Chondrocyte (in vitro differentiated cells): ENCODE results near the gene TTC22. TPM values are rescaled to one million over a fixed set of nuclear protein-coding genes. Genes with fewer than 3 reads are reported as not detected.
A peak's percentile ranks its signal among the peaks of the same experiment; 100 is the strongest.

ENCODE experiments used
- DNase-seq: peaks from one replicate; pipeline ENCODE4 v3.0.0; 2021; ENCODE audit warnings: mixed read lengths, low spot score
- H3K27ac Mint-ChIP-seq: one replicate; pipeline ENCODE4 v1.8.0; 2021; ENCODE audit warnings: mild to moderate bottlenecking, moderate library complexity, mixed read lengths; ENCODE audit not compliant: unreplicated experiment
- H3K27me3 Mint-ChIP-seq: 2 replicates; pipeline ENCODE4 v1.8.0; 2021; ENCODE audit warnings: low read depth, mixed read lengths
- H3K36me3 Mint-ChIP-seq: 2 replicates; pipeline ENCODE4 v1.8.0; 2021; ENCODE audit warnings: low read depth, mixed read lengths
- H3K4me1 Mint-ChIP-seq: 2 replicates; pipeline ENCODE4 v1.8.0; 2021; ENCODE audit warnings: low read depth, mild to moderate bottlenecking, mixed read lengths
- H3K4me3 Mint-ChIP-seq: one replicate; pipeline ENCODE4 v1.8.0; 2021; ENCODE audit warnings: mild to moderate bottlenecking, moderate library complexity, mixed read lengths; ENCODE audit not compliant: unreplicated experiment
- H3K9me3 Mint-ChIP-seq: 2 replicates; pipeline ENCODE4 v1.8.0; 2021; ENCODE audit warnings: low read depth, mixed read lengths
- total RNA-seq: library from RNA; stranded (reverse); gene quantifications from 3 replicates; pipeline ENCODE4 v1.2.1, GENCODE V29; 2021
- TF ChIP-seq, protein P1 (sequence below): fragments of 200-600 bp; sonication (generic); IDR thresholded peaks from 2 replicates; pipeline ENCODE4 v1.5.0; 2021; ENCODE audit warnings: antibody characterized with exemption, mild to moderate bottlenecking, moderate library complexity

The TTC22 gene
- total RNA-seq, 1 donor from 2014 or later, result not detected

DNA sequence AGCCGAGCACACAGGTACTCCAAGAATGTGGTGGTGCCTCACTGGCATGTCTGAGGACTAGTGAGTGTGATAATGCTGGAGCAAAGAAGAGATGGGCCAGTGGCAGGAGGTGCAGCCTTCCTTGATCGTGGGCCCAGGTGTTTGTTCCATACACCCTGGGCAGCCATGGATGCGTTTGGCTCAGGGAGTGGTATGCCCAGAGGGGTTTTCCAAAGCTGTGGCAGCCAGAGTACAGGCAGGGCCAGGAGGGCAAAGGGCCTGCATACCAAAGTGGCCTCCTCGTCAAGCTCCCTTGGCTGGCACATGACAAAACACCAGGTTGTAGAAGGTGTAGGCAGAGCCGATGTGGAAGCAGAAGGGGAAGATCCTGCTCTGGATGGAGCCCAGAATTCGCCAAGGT is 55.8 kb downstream of the TTC22 start:
- no peak overlapping the region for H3K27ac Mint-ChIP-seq
- no peaks in the 10 kb centered on the region for H3K4me1 Mint-ChIP-seq
- DNase-seq, result no peak
- no peaks in the 10 kb centered on the region for H3K9me3 Mint-ChIP-seq
- no peak overlapping the region for H3K4me3 Mint-ChIP-seq
- TF ChIP-seq, protein P1, sequence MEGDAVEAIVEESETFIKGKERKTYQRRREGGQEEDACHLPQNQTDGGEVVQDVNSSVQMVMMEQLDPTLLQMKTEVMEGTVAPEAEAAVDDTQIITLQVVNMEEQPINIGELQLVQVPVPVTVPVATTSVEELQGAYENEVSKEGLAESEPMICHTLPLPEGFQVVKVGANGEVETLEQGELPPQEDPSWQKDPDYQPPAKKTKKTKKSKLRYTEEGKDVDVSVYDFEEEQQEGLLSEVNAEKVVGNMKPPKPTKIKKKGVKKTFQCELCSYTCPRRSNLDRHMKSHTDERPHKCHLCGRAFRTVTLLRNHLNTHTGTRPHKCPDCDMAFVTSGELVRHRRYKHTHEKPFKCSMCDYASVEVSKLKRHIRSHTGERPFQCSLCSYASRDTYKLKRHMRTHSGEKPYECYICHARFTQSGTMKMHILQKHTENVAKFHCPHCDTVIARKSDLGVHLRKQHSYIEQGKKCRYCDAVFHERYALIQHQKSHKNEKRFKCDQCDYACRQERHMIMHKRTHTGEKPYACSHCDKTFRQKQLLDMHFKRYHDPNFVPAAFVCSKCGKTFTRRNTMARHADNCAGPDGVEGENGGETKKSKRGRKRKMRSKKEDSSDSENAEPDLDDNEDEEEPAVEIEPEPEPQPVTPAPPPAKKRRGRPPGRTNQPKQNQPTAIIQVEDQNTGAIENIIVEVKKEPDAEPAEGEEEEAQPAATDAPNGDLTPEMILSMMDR, result no peak
- H3K27me3 Mint-ChIP-seq, result no peaks in the 10 kb centered on the region
- peaks cover 11% of the 10 kb centered on the region for H3K36me3 Mint-ChIP-seq

DNA sequence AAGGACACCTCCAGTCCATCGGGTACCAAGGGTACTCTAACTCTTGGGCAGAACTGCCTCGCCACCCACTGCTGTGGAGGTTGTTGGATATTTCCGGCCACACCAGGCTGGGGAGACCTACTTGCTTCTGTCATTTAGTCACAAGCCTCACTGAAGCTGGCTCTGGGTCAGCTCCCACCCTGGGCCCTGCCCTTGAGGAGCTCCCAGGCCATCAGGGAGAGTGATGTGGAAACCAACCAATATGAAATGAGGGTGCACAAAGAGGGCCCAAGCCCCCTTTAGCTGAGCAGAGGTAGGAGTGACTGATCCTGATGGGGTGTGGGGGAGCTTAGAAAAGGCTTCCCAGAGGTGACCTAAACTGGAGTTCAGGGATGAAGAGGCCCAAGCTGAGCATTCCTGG is 56.4 kb downstream of the TTC22 start:
- Mint-ChIP-seq H3K4me3 (no peak overlapping the region), H3K27ac (no peak overlapping the region), H3K36me3 (peaks cover 15% of the 10 kb centered on the region), H3K9me3 (no peaks in the 10 kb centered on the region), H3K27me3 (no peaks in the 10 kb centered on the region), H3K4me1 (no peaks in the 10 kb centered on the region)
- no peak for DNase-seq
- TF ChIP-seq, protein P1, result no peak

DNA sequence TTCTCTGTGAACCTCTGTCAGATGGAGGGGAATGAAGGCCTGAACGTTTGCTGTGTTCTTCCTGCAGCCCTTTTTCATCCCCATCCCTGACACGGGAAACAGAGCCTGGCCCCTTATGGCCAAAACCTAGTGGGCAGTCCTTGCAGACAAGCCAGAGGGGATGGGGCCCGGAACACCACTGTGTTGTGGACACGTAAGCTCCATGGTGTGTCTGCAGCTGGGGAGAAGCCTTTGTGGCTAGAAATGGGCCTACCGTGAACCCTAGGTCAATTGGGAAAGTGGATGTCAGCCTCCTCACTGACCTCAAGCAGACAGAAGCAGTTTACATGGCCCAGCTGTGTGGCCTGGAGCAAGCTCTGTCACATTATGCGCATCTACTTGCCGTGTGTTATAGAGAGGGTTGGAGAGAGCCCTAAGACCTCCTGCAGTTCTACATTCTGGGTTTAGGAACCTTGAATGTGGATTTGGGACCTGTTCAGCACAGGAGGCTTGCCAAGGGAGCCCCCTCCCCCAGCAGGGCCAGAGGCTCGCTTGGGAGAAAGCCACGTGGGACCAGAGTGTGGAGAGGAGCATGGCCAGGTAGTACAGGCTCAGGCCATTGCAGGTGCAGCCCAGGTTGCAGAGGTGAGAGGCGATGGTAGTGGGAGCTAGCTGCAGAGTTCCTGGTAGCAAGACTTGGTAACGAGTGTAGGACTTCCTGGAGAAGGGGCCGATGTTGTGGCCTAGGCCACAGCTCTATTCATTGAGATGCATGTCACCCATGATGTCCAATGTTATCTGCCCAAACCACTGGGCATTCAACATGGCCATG is 57.5 kb downstream of the TTC22 start:
- Mint-ChIP-seq H3K27me3 (no peaks in the 10 kb centered on the region), H3K4me1 (no peaks in the 10 kb centered on the region), H3K36me3 (peaks cover 18% of the 10 kb centered on the region), H3K9me3 (no peaks in the 10 kb centered on the region), H3K4me3 (no peak overlapping the region), H3K27ac (no peak overlapping the region)
- no peak for DNase-seq
- TF ChIP-seq, protein P1, result no peak

DNA sequence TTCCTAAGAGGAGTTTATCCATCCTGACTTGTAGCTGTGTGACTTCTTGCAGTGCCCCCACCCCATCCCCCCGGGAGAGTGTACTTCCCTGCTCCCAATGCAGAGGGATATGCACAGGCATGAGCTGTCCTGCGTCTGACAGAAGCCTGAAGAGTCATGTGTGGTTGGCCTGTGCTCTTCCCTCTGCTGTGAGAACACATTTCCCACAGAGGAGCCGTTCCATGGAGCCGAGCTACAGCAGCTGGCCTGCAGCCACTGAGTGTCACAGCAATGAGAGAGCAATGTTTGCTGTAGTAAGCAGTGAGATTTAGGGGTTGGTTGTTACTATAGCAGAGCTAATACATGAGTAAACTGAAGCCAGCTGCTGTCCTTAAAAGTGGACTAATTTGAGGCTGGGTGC is 58.8 kb downstream of the TTC22 start:
- Mint-ChIP-seq H3K27me3 (no peaks in the 10 kb centered on the region), H3K9me3 (no peaks in the 10 kb centered on the region), H3K36me3 (peaks cover 25% of the 10 kb centered on the region), H3K4me3 (no peak overlapping the region), H3K4me1 (no peaks in the 10 kb centered on the region), H3K27ac (no peak overlapping the region)
- DNase-seq, result no peak
- TF ChIP-seq, protein P1, result no peak

DNA sequence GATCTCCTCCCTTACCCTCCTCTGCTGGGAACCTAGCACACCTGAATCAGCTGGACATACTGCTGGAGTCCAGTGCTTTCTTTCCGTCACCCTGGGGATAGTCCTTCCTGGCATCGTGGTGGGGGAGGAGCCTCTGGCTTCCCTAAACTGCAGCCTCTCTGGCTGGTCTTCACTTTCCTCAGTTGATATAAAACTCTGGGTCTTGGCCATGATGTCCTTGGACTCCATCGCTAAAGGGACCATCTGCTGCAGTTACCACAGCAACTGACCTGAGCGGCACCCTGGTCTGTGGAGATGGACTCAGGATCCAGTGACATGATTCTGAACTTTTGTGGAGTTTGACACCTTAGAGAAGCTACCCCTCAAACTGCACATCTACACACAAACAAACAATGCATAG is 59.6 kb downstream of the TTC22 start:
- Mint-ChIP-seq H3K27ac (peak overlapping the region; percentile 45), H3K9me3 (no peaks in the 10 kb centered on the region), H3K4me1 (no peaks in the 10 kb centered on the region), H3K4me3 (no peak overlapping the region), H3K36me3 (peaks cover 33% of the 10 kb centered on the region), H3K27me3 (no peaks in the 10 kb centered on the region)
- TF ChIP-seq, protein P1, result no peak
- DNase-seq, result no peak
